ENCODE data around the gene RAB11FIP3.

The RAB11FIP3 gene

GRCh38 chr16:551210-551609, 125.8 kb downstream of the RAB11FIP3 start:
- no peak for DNase-seq (ENCODE audit: low read depth in 1 of 2, low spot score in 1 of 2)

- no peak for DNase-seq (ENCODE audit: low read depth in 1 of 2, low spot score in 1 of 2)
These were observed 126.7 kb downstream of the RAB11FIP3 start for GRCh38 chr16:552171-552570.

- DNase-seq (ENCODE audit: low read depth in 1 of 2, low spot score in 1 of 2), result no peak
These were observed 128.3 kb downstream of the RAB11FIP3 start for GRCh38 chr16:553601-554296.

DNA sequence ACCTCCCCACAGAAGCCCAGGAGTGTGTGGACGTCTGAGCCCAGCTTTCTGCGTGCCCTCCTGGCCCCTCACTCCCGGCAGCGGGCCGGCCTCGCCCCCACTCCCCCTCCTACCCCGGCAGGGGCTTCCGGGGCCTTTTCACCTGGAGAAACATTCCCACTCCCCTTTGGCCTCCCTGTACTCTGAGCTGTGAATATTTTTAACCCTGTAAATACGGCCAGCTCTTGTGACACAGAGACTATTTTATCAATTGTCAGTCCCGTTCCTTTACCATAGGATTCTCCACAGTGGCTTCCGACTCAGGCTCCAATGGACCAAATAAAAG, 128.8 kb downstream of the RAB11FIP3 start:
- no peak for DNase-seq (ENCODE audit: low read depth in 1 of 2, low spot score in 1 of 2)

- DNase-seq (ENCODE audit: low read depth in 1 of 2, low spot score in 1 of 2), result no peak
These were observed 129.4 kb downstream of the RAB11FIP3 start for GRCh38 chr16:554640-555365.

DNA sequence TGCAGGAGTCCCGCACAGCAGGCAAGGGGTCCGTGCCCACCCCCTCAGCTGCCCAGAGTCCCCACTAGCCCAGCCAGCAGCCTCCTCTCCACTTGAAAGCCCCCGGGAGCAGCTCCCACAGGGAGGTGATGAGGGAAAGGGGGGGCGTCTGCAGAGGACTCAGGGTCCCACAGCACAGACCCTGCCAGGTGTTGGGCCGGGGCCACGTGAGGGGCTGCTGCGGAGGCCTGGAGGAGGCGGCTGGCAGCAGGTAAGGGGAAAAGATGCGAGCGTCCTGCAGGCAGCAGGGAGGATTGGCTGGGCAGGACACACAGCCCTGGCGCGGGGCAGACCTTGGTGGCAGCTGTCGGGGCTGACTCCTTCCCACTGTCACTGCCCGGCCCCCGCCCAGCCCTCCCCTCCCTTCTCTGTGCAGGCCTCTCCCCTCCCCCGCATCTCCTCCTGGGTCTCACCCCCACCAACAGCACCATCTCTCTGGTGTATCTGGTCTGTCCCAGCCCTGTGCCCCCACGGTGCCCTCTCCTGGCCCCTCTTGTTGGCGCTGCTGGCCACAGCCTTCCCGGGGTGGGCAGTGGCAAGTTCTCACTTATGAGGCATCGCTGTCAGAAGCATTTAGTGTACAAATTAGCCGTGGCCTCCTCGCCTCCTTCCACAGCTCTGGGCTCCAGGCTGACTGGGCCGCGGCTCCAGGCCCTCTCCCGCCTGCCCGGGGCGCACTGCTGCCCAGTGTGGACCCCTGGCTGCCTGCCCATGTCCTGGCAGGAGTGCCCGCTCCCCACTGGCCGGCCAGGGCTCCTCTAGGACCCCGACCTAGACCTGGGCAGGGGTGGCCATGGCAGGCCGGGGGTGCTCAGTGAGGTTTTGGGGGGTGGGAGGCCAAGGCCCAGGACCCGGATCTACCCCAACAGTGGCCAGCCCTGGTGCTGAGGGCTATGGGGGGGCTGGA, 130.4 kb downstream of the RAB11FIP3 start:
- DNase-seq (ENCODE audit: low read depth in 1 of 2, low spot score in 1 of 2), result no peak

GRCh38 chr16:556474-557173, 131.2 kb downstream of the RAB11FIP3 start:
- DNase-seq (ENCODE audit: low read depth in 1 of 2, low spot score in 1 of 2), result no peak

DNA sequence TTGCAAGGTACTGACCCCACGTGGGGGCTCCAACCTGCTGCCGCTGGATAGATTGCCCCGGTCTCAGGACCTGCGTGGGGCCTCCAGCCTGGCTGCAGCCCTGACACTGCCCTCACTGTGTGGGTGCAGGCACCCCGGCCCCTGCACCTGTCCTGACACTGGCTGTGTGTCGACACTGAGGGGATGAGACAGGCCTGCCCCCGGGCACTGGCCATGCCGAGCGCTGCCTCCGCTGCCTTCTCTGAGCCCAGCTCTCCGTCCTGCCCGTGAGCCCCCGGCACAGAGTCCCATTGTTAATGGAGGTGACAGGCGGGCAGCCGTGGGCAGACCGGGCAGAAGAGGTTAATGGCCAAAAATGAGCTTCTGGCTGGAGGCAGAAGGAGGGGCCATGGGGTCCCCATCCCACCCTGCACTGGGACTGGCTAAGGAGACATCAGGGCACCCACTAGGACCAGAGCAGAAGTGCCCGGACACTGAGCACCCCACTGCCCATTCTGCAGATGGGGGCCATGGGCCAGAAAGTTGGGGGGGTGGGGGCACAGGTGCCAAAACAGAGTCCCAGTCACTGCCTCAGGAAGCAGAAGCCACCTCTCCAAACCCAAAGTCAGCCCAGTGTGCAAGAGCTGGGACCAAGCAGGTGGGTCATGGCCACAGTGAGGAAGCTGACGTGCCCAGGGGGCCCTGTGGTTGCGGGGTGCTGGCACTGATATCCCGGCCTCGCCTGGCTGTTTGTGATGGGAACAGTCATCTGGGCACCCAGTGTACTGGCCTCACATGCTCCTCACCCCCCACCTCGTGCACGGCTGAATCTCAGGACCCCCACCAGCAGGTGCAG, 132.2 kb downstream of the RAB11FIP3 start:
- DNase-seq (ENCODE audit: low read depth in 1 of 2, low spot score in 1 of 2), result no peak

- no peak for DNase-seq (ENCODE audit: low read depth in 1 of 2, low spot score in 1 of 2)
These were observed 133.0 kb downstream of the RAB11FIP3 start for GRCh38 chr16:558298-559020.

DNA sequence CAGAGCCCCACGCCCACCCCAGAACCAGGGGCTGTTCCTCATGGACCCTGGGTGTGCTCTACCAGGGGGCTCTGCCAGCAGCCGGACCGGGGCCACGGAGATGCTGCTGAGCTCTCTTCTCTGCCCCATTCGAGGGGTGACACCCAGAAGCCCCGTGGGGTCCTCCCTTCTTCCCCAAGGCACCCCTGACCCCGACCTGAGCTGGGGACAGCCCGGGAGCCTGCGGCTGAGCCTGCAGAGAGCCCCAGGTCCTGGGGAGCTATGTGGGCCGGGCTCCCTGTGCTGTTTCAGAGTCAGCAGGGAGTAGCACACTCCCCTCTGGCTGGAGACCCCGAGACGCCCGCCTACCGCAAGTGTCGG, 133.6 kb downstream of the RAB11FIP3 start:
- DNase-seq (ENCODE audit: low read depth in 1 of 2, low spot score in 1 of 2), result no peak

DNA sequence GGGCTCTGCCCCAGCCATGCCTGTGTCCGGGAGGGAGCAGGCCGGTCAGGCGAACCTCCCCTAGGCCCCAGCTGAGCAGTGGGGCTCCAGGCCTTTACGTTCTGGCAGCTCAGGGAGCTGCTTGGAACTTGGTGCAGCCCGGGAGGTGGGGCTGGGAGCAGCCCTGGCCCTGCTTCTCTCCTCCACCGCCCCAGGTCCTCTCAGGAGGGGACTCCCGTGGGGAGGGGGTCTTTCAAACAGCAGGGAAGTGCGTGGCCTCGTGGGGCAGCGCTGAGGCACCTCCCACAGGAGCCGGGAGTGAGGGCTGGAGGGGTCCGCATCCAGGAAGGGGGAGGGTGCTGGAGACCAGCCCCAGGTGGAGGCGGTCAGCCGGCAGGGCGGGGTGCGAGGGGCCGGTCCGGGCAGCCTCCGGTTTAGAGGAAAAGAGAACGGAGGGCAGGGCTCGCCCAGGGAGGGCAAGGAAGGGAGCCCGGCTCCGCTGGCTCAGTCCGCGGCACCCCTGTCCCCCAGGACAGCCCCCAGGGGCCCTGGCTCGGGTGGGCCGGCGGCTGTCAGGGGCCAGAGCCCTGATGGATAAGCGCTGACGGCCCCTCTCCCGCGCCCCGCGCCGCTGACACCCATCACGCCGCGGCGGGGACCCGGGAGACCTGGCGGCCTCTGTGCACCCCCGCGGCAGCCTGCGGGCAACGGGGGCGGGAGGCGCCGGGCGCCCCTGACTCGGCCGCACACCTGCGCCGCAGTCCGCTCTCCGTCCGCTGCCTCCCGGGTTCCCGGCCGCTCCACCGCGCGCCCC, 134.2 kb downstream of the RAB11FIP3 start:
- DNase-seq (ENCODE audit: low read depth in 1 of 2, low spot score in 1 of 2), result no peak

- DNase-seq (ENCODE audit: low read depth in 1 of 2, low spot score in 1 of 2), result no peak
These were observed 134.8 kb downstream of the RAB11FIP3 start, which contains the start of gene PRR35 for GRCh38 chr16:560204-560700. Gene PRR35, plus strand, starts transcription at chr16:560394. Its CDS starts 2,901 bp downstream, at chr16:563295.

GRCh38 chr16:560701-561412, 135.4 kb downstream of the RAB11FIP3 start:
- no peak for DNase-seq (ENCODE audit: low read depth in 1 of 2, low spot score in 1 of 2)

- no peak for DNase-seq (ENCODE audit: low read depth in 1 of 2, low spot score in 1 of 2)
These were observed 136.0 kb downstream of the RAB11FIP3 start for GRCh38 chr16:561413-561794.

DNA sequence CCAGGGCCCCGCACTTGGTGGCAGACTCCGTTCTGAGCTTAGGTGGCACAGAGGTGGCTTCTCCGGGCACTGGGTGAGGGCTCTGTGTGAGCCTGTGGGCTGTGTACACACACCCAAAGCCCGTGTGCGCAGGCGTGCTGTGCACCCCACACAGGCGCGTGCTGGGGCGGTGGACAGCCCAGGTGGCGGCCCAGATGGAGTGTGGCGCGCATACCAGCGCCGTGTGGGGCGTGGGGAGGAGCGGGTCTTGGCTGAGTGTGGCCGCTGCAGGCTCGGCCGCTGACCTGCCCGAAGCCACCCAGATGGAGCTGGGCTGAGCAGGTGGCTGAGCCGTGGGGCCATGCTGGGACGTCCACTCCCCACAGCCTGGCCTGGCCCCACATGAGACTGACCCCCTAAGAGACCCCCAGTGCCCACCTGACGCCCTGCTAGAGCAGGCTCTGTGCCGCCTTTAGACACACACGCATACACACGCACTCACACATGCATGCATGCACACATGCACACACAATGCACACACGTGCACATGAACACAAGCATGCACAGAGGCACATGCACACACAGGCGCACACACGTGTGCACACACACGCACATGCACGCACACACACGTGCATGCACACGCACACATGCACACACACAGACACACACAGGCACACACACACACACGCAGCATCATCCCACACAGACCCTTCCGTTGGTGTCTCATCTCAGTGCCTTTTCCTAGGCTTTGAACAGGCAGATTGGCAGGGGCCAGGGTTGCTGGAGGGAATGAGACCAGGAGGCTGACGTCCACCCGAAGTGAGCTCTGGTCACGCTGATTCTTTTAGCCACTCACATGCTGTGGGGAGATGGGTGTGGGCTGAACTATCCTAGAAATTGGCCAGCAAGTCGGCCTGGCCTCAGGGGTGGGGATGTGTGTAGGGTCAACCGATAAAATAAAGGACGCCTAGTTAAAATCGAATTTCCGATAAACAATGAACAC, 136.8 kb downstream of the RAB11FIP3 start:
- DNase-seq (ENCODE audit: low read depth in 1 of 2, low spot score in 1 of 2), result no peak

DNA sequence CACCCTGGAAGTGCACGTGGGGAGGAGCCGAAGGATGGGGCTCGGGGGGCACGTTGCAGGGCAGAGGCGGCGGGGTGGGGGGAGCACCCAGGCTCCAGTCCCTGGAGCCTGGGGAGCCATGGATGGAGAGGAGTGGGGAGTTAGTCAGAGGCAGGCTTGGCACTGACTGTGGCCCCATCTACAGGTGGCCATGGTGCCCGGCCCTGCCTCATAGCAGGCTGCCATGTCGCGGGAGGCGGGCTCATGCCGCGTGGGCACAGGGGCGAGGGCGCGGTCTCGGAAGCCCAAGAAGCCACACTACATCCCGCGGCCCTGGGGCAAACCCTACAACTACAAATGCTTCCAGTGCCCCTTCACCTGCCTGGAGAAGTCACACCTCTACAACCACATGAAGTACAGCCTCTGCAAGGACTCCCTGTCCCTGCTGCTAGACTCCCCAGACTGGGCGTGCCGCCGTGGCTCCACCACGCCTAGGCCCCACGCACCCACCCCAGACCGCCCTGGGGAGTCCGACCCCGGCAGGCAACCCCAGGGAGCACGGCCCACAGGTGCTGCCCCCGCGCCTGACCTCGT, 137.7 kb downstream of the RAB11FIP3 start:
- no peak for DNase-seq (ENCODE audit: low read depth in 1 of 2, low spot score in 1 of 2)
